Mesodermal cell (in vitro differentiated cells): ENCODE results near the gene FBXL3.

Source experiments
- H3K27ac ChIP-seq: 2 replicates; pipeline ENCODE4 v1.7.0; 2013; ENCODE audit warnings: mild to moderate bottlenecking, low read depth, low read length, moderate library complexity; ENCODE audit not compliant: severe bottlenecking
- H3K36me3 ChIP-seq: 2 replicates; pipeline ENCODE4 v1.7.1; 2013; ENCODE audit warnings: mild to moderate bottlenecking, low read length, moderate library complexity; ENCODE audit not compliant: control insufficient read depth, insufficient read depth
- H3K4me1 ChIP-seq: one replicate; pipeline ENCODE4 v1.7.1; 2013; ENCODE audit warnings: mild to moderate bottlenecking, low read length; ENCODE audit not compliant: insufficient read depth, control insufficient read depth, poor library complexity, severe bottlenecking
- H3K4me3 ChIP-seq: 2 replicates; pipeline ENCODE4 v1.7.0; 2013; ENCODE audit warnings: low read length, control low read depth, mild to moderate bottlenecking; ENCODE audit not compliant: insufficient read depth, poor library complexity, severe bottlenecking; ENCODE audit errors: extremely low read depth
- H3K9me3 ChIP-seq: 2 replicates; pipeline ENCODE4 v1.7.1; 2013; ENCODE audit warnings: mild to moderate bottlenecking, low read length, moderate library complexity; ENCODE audit not compliant: control insufficient read depth
- whole genome bisulfite sequencing, 2 experiments: methylation state at CpG; one replicate each; pipeline ENCODE4 v1.1.5; 2013; ENCODE audit warnings: missing lambda C conversion rate in 2 of 2; ENCODE audit not compliant: insufficient coverage in 2 of 2; 5-methylcytosine and 5-hydroxymethylcytosine counted together

Gene FBXL3

DNA sequence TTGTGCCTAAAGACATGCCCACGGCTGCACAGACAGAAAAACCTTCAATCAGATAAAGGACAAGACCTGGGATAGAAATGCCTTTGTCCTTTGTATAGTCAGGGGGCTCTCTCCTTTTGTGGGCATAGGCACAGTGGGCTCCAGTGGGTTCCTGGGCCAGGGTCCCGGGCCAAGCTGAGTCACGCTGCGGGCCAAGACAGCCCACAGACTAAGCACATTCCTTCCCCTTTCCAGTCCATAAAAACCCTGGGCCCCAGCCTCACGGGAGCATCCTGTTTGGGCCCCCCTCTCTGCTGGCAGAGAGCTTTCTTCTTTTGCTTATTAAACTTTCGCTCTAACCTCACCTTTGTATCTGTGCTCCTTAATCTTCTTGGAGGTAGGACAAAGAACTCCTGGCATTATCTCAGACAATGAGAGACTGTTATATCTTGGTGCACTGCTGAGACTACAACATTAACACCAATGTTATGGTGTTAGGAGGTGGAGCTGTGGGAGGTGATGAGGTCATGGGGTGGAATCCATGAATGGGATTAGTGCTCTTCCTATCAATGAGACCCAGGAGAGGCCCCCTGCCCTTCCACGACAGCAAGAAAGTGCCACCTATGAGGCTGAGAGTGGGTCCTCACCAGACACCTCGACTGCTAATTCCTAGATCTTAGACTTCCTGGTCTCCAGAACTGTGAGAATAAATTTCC, 20.8 kb upstream of the FBXL3 start:
- 88 to 100% methylated on average over 2 to 5 of the region's 8 CpGs for WGBS, 2 experiments
- Histone ChIP-seq H3K4me3 (no peak overlapping the region), H3K4me1 (no peaks in the 10 kb centered on the region), H3K27ac (no peak overlapping the region), H3K9me3 (no peaks in the 10 kb centered on the region), H3K36me3 (peaks cover 55% of the 10 kb centered on the region)

DNA sequence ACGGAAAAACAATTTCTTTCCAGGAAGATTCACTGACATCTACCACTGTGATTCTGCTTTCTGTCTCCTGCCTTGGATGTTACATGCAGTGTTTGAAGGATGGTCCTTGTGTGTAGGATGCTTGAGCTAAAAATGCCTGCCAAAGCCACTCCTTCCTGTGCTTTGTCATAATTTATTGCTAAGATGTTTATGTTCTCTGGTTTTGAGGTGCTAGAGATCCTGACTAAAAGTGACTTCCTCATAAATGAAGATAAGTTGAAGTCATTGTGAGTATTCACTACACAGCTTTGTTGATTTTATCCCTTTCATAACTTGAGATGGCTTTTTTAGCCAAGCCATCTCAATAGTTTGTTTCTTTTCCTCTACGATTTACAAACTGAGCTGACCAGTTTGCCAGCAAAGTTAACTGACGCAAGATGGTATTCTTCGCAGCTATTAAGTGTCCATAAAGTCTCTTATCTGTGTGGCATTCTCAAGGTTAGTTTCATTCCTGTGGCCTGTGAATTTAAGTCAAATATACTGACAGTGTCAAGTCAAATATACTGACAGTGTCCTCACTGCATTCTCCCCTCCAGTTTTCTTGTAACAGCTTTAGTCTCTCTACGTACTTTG, 15.7 kb upstream of the FBXL3 start:
- 98 to 100% methylated on average over 3 to 4 of the region's 5 CpGs for WGBS, 2 experiments
- peak overlapping the region; percentile 30 for H3K27ac ChIP-seq
- H3K4me3 ChIP-seq, result no peak overlapping the region
- H3K4me1 ChIP-seq, result peaks cover 3% of the 10 kb centered on the region
- no peaks in the 10 kb centered on the region for H3K9me3 ChIP-seq
- H3K36me3 ChIP-seq, result peaks cover 23% of the 10 kb centered on the region

DNA sequence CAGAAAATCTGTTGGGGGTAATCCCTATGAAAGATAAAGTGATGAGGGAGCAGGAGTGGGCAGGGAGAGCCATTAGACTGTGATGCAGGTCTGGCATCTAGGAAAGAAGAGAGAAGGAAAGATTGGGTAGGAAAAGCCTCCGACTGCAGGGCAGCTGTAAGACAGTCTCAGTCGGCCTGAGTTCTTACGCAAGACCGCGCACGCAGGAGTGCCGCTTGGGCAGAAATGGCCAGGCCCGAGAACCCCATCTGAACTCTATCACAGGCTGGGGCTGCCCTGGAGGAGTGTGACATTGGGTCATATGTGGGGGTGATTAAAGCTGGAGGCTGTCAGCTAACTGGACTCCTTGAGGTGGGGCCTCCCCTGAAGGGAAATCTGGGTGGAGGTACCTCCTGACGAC, 13.9 kb upstream of the FBXL3 start:
- Histone ChIP-seq H3K36me3 (peaks cover 14% of the 10 kb centered on the region), H3K4me1 (peaks cover 3% of the 10 kb centered on the region), H3K27ac (no peak overlapping the region), H3K9me3 (no peaks in the 10 kb centered on the region), H3K4me3 (no peak overlapping the region)
- 90 to 93% methylated on average over 3 to 9 of the region's 9 CpGs for WGBS, 2 experiments

DNA sequence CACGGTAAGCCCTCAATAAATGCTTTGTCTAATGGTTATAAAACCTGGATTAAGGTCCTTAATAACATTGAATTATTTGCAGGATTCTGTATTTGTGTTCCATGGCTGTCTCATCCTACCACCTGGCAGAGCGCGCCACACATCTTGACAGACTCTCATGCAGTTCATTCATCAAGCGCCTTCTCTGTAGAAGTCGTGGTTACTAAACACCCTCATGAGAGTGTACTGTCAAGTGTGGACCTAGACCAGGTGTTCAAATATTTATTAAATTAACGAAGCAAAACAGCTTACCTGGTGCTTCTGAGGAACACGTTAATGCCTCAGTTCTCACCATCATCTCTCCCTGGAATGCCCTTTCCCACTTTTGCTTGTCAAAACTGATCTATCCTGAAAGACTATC, 13.1 kb upstream of the FBXL3 start:
- H3K9me3 ChIP-seq, result no peaks in the 10 kb centered on the region
- no peak overlapping the region for H3K4me3 ChIP-seq
- H3K4me1 ChIP-seq, result peaks cover 3% of the 10 kb centered on the region
- H3K27ac ChIP-seq, result no peak overlapping the region
- H3K36me3 ChIP-seq, result peaks cover 11% of the 10 kb centered on the region
- WGBS, 2 experiments, result 96 to 100% methylated on average over 4 to 7 of the region's 7 CpGs

DNA sequence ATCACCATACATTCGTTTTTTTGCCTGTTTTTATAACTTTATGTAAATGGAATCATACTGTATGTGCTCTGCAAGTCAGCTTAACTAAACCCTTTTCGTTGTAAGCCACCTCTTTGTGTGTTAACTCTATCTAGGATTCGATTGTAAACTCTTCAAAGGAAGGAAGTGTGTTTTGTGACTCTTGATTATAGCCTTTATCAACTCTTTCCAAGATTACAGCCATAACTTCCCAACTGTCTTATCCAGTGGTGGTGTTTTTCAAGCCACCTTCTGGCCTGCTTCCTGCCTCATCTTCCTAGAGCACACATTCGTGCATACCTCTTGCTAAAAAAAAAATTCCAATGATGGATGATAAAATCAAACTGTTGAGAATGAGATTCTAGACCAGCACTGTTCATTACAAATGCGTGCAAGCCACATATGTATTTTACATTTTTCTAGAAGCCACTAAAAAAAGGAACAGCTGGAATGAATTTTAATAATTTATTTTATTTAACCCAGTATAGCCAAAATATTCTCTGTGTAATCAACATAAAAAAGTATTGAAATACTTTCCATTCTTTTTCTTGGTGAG, 12.0 kb upstream of the FBXL3 start:
- 80% methylated on average over 1 to 2 of the region's 5 CpGs for WGBS, 2 experiments
- no peak overlapping the region for H3K4me3 ChIP-seq
- no peaks in the 10 kb centered on the region for H3K9me3 ChIP-seq

DNA sequence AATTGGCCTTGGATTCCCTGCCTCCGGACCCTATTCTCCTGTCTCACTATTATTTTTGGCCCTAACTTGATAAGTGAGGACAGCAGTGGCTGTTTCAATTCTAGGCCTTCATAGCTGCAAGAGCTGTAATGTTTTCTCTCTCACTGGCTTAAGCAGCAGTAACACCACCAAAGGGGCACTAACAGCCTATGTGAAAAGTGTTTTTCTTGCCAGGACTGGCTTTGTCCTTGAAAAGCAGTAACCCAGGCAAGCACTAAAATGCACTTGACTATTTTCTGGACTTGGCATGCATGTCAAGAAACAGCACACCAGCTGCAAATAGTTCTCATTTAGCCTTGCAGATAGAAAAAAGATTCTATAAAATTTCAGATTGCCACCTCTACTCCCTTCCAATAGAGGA, 9.3 kb upstream of the FBXL3 start:
- no peak overlapping the region for H3K27ac ChIP-seq
- no peak overlapping the region for H3K4me3 ChIP-seq
- no peaks in the 10 kb centered on the region for H3K9me3 ChIP-seq
- H3K4me1 ChIP-seq, result no peaks in the 10 kb centered on the region
- no CpG with 5 or more reads among the region's 1 CpG for WGBS, 2 experiments
- no peaks in the 10 kb centered on the region for H3K36me3 ChIP-seq

More for the DNA sequence above, 12.0 kb upstream of the FBXL3 start:
- Histone ChIP-seq H3K4me1 (peaks cover 3% of the 10 kb centered on the region), H3K36me3 (peaks cover 7% of the 10 kb centered on the region), H3K27ac (no peak overlapping the region)

DNA sequence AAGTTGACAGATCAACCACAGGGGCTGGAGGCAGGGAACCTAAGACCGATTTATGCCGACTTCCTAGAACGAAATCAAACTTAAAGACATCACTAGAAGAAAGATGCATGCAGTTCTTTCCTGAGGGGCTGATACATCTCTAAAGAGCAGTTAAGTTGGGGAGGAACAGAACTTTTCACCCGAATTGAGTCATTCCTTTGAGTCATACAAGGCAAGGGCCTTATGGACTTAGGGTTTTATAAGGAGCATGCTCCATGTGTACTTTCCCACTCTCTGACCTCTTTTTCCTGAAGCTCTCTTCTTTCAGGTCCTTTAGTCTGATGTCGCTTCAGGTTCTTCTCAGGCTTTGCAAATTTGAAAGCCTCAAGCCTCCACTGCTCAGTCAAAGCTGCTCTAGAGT, 7.9 kb upstream of the FBXL3 start:
- Histone ChIP-seq H3K9me3 (no peaks in the 10 kb centered on the region), H3K4me3 (no peak overlapping the region), H3K4me1 (no peaks in the 10 kb centered on the region), H3K27ac (no peak overlapping the region), H3K36me3 (no peaks in the 10 kb centered on the region)
- WGBS, 2 experiments, result 86 to 100% methylated on average over 3 to 4 of the region's 5 CpGs

DNA sequence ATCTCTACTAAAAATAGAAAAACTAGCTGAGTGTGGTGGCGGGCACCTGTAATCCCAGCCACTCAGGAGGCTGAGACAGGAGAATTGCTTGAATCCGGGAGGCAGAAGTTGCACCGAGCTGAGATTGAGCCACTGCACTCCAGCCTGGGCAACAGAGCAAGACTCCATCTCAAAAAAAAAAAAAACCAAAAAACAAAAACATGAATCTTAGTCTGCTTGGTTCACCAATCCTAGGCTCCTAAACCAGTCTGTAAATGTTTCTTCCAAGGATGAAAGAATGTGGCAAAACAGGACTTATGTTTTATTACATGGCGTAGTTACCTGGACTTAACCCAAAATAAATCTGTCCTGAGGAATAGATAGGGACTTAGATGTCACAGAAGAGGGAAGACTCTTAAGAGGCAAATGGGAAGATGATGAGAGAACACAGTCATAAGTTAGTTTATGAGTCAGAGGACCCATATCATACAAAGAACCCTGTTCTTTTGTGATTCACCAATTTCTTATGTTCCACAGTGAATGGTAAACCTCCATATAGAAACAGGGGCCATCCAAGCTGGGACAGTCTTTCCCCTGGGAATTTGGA, 6.9 kb upstream of the FBXL3 start:
- WGBS, 2 experiments, result 91 to 92% methylated on average over 4 of the region's 4 CpGs
- H3K4me3 ChIP-seq, result no peak overlapping the region
- no peaks in the 10 kb centered on the region for H3K4me1 ChIP-seq

DNA sequence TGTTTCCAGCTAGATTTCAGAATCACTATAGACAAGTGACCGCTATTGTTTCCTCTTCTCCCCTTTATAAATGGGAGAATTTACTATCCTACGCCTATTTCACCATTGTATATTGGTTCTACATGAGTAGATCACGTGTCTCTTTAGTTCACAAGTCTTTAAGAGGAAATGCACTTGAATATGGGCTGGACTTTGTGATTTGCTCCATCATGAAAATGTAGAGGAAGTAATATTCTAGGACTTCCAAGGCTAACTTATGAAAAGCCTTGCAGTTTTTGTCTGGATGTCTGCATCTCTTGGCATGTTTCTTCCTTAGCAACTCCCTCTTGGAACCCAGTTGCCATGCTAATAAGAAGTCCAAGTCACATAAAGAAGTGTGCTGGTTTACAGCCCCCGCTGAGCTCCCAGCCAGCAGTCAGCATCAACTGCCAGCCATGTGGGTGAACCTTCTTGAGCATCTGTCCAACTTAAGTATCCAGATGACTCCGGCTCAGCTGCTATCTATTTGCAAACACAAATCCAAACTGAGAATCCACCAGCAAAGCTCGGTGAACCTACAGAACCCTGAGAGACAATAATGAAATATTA, 4.8 kb upstream of the FBXL3 start:
- WGBS, 2 experiments, result 91 to 95% methylated on average over 2 of the region's 6 CpGs
- no peaks in the 10 kb centered on the region for H3K9me3 ChIP-seq
- H3K27ac ChIP-seq, result no peak overlapping the region
- no peak overlapping the region for H3K4me3 ChIP-seq
- no peaks in the 10 kb centered on the region for H3K36me3 ChIP-seq
- peaks cover 5% of the 10 kb centered on the region for H3K4me1 ChIP-seq

More for the DNA sequence above, 6.9 kb upstream of the FBXL3 start:
- no peaks in the 10 kb centered on the region for H3K9me3 ChIP-seq
- no peak overlapping the region for H3K27ac ChIP-seq
- no peaks in the 10 kb centered on the region for H3K36me3 ChIP-seq

DNA sequence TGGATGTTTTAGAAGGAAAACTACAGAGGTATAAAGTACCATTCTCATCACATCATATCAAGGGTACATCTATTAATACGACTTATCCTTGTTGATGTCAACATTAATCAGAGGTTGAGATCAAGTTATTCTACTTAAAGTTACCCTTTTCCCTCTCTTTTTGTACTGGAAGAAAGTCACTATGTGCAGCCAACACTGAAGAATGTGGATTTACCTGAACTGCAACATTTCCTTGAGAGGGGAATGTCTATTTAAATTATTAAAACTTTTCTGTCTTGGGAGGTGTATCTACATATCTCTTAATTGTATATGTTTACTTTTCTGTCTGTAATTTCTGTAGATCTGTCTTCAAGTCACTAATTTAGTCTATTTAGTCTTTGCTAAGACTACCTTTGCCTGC, 2.5 kb upstream of the FBXL3 start:
- Histone ChIP-seq H3K4me3 (no peak overlapping the region), H3K4me1 (peaks cover 5% of the 10 kb centered on the region), H3K36me3 (no peaks in the 10 kb centered on the region), H3K27ac (no peak overlapping the region), H3K9me3 (no peaks in the 10 kb centered on the region)
- no CpG with 5 or more reads among the region's 1 CpG for WGBS, 2 experiments
